Colonic mucosa (tissue), 4 donors: ENCODE data around the gene SMC1B. TPM values are rescaled to one million over a fixed set of nuclear protein-coding genes. Genes with fewer than 3 reads are reported as not detected.

Experiments
- DNase-seq: peaks from one replicate; pipeline ENCODE4 v3.0.0-alpha.2; 2020
- H3K27ac ChIP-seq: fragments of 200-600 bp; one replicate; pipeline ENCODE4 v1.8.0; 2021
- H3K27me3 ChIP-seq: fragments of 200-600 bp; one replicate; pipeline ENCODE4 v1.8.0; 2021
- H3K36me3 ChIP-seq: fragments of 200-600 bp; one replicate; pipeline ENCODE4 v1.8.0; 2021
- H3K4me1 ChIP-seq: fragments of 200-600 bp; one replicate; pipeline ENCODE4 v1.8.0; 2021; ENCODE audit warnings: mild to moderate bottlenecking
- H3K4me3 ChIP-seq: fragments of 200-600 bp; one replicate; pipeline ENCODE4 v1.8.0; 2021
- H3K9ac ChIP-seq, 2 donors: one replicate each; pipeline ENCODE4 v1.7.0; 2013; ENCODE audit warnings: control low read depth in 2 of 2, low read depth in 2 of 2, low read length in 2 of 2
- H3K9me3 ChIP-seq: fragments of 200-600 bp; one replicate; pipeline ENCODE4 v1.8.0; 2021
- intact Hi-C: fragments of 100-400 bp; cut with DNase I; formaldehyde crosslinking; loops from one replicate; pipeline ENCODE4 v1.14.1; 2022
- total RNA-seq, 2 donors: library from RNA; stranded (reverse); fragmentation: NEBNext Ultra II Directional in 1 of 2; extraction: Animal tissue kit (Norgen Biotek cat#: 25700) in 1 of 2; gene quantifications; one replicate each; pipeline ENCODE4 v1.2.1, GENCODE V29; 2021
- TF ChIP-seq, protein P1 (sequence below): fragments of 200-600 bp; IDR thresholded peaks from one replicate; pipeline ENCODE4 v1.8.0; 2022; ENCODE audit warnings: antibody characterized with exemption, mild to moderate bottlenecking
- donor health status: healthy.
- donor health status: DM: no; HTN: no; CAD: no.
- donor health status: DM: no; HTN: no; CAD: no.

Gene SMC1B
- total RNA-seq, 2 donors from 2014 or later = 0.15 TPM; not detected in 1

DNA sequence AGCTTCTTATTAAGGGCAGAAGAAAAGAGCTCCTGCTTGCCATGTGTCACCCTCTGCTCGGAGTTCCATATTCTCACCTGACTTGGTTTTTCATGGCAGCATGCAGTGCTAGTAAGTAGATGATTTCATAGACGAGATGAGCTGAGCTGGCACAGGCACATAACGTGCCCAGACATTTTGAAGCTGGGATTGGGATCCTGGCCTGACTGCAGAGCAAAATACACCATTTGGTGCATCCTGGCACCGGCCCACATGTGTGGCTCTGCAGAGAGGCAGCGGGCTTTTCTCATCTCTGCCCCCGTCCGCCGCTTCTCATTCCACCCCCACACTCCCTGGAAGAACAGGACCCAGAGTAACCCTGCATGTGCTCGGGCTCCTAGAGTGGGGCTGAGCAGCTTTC is 78.9 kb downstream of the SMC1B start:
- H3K4me1 ChIP-seq = no peaks in the 10 kb centered on the region
- H3K27ac ChIP-seq = no peak overlapping the region
- no peak overlapping the region for H3K9ac ChIP-seq
- no peak for DNase-seq
- TF ChIP-seq, protein P1, sequence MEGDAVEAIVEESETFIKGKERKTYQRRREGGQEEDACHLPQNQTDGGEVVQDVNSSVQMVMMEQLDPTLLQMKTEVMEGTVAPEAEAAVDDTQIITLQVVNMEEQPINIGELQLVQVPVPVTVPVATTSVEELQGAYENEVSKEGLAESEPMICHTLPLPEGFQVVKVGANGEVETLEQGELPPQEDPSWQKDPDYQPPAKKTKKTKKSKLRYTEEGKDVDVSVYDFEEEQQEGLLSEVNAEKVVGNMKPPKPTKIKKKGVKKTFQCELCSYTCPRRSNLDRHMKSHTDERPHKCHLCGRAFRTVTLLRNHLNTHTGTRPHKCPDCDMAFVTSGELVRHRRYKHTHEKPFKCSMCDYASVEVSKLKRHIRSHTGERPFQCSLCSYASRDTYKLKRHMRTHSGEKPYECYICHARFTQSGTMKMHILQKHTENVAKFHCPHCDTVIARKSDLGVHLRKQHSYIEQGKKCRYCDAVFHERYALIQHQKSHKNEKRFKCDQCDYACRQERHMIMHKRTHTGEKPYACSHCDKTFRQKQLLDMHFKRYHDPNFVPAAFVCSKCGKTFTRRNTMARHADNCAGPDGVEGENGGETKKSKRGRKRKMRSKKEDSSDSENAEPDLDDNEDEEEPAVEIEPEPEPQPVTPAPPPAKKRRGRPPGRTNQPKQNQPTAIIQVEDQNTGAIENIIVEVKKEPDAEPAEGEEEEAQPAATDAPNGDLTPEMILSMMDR = no peak
- H3K4me3 ChIP-seq = no peak overlapping the region
- H3K36me3 ChIP-seq = no peaks in the 10 kb centered on the region
- H3K9me3 ChIP-seq = no peaks in the 10 kb centered on the region
- H3K27me3 ChIP-seq = no peaks in the 10 kb centered on the region
- intact Hi-C loops = no loop called here

DNA sequence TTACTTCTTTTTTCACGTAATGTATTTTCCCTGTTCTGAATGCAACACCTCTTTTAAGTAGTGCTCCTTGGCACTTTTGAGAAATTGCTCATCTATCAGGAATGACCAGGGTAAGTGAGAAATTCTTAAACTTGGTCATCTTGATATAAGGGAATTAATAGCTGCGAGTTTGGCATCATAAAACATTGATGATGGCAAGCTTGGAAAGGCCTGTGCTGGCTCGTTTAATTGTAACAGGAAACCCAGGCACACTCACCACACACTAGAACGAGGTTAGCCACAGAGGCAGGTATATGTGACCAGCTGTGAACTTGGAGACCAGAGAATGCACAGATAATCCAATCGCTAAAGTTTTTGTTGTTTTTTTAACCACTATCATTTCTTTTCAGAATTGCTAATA is 79.3 kb downstream of the SMC1B start:
- no peak overlapping the region for H3K4me3 ChIP-seq
- no peaks in the 10 kb centered on the region for H3K9me3 ChIP-seq
- intact Hi-C loops = no loop called here
- H3K9ac ChIP-seq = no peak overlapping the region
- no peaks in the 10 kb centered on the region for H3K27me3 ChIP-seq
- no peak overlapping the region for H3K27ac ChIP-seq
- TF ChIP-seq, protein P1 = no peak
- no peak for DNase-seq
- H3K4me1 ChIP-seq = no peaks in the 10 kb centered on the region
- no peaks in the 10 kb centered on the region for H3K36me3 ChIP-seq

DNA sequence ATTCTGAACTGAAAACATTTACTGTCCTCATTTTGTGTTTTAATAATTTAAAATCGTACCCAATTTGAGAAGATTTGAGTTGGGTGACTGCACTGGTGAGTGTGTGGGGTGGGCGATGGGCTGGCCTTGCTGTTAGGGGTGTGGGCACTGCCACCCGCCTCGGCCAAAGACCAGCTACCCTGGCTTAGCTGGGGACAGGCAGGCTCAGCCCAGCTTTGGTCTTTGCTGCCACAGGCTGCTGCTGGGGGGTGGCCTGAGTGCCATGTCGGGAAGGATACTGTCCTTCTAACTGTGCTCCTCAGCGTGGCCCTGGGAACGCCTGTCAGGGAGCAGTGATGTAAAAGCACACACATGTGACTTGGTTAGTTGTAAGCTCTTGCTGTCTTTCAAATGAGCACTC is 81.4 kb downstream of the SMC1B start:
- no peak overlapping the region for H3K4me3 ChIP-seq
- DNase-seq = no peak

DNA sequence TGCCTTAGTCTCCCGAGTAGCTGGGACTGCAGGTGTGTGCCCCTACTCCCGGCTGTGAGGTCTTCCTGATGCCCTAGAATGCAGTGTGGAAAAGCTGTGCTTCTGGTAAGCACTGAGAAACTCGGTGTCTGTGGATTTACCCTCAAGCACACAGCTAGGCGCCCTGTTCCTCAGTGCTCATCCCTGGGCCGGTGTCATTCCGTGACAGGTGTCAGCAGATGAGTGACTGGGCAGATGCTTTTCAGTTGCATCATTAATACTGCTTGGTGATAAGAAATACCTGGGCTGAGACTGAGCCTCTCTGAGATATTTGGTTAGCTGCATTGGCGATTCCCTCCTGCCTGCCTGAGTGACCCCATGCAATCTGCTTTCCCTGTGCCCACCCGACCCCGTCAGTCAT is 81.9 kb downstream of the SMC1B start:
- H3K36me3 ChIP-seq = no peaks in the 10 kb centered on the region
- no peak overlapping the region for H3K27ac ChIP-seq
- no peaks in the 10 kb centered on the region for H3K27me3 ChIP-seq
- intact Hi-C loops = no loop called here
- H3K4me1 ChIP-seq = no peaks in the 10 kb centered on the region
- TF ChIP-seq, protein P1 = no peak
- H3K9ac ChIP-seq = no peak overlapping the region
- DNase-seq = no peak
- H3K9me3 ChIP-seq = no peaks in the 10 kb centered on the region
- no peak overlapping the region for H3K4me3 ChIP-seq

More for the DNA sequence above, 81.4 kb downstream of the SMC1B start:
- no peaks in the 10 kb centered on the region for H3K27me3 ChIP-seq
- TF ChIP-seq, protein P1 = no peak
- H3K9me3 ChIP-seq = no peaks in the 10 kb centered on the region
- H3K4me1 ChIP-seq = no peaks in the 10 kb centered on the region
- H3K9ac ChIP-seq = no peak overlapping the region
- H3K36me3 ChIP-seq = no peaks in the 10 kb centered on the region
- no peak overlapping the region for H3K27ac ChIP-seq
- intact Hi-C loops = no loop called here

DNA sequence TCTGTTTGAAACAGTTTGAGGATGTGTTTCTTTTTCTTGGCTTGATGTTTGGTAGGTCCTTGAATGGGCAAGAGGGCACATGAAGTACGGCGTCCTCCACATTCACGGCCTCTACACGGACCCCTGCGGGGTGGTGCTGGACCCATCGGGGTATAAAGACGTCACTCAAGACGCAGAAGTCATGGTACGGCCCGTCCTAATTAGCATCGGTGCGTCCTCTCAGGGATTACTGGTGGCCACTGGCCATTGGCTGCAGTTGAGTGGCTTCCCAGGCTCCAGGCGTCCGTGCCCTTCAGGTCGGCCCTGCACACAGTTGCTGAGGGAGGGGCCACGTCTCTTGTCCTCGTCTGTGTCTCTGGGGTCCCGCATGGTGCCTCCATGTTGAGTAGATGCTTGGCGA is 82.9 kb downstream of the SMC1B start:
- H3K36me3 ChIP-seq = no peaks in the 10 kb centered on the region
- DNase-seq = no peak
- TF ChIP-seq, protein P1 = no peak
- no peak overlapping the region for H3K9ac ChIP-seq
- no peaks in the 10 kb centered on the region for H3K9me3 ChIP-seq
- intact Hi-C loops = no loop called here
- H3K4me1 ChIP-seq = no peaks in the 10 kb centered on the region
- no peaks in the 10 kb centered on the region for H3K27me3 ChIP-seq
- H3K4me3 ChIP-seq = no peak overlapping the region
- H3K27ac ChIP-seq = no peak overlapping the region

DNA sequence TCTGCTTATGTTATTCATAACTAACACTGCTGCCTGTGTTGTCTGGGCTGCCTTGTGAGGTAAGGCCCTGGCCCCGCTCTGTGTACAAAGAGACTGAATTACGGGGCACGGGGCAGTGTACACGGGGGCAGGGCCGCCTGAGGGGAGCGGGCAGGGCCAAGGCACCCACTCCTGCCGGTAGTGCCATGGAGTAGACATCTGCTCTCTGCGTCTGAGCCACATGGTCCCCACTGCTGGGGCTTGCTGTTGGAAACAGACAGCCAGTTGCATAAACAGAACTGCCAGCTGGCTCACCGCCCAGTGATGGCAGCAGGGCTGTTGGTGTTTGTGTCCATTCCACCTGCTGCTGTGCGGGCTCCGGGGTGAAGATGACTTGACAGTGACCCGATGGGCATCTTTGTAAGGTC is 83.9 kb downstream of the SMC1B start:
- no peak for DNase-seq
- intact Hi-C loops = loop anchor here (10.0 kb wide), 2 partner anchors 85 to 225 kb away; partner anchors contain the start of genes RIBC2 and SMC1B
- Histone ChIP-seq H3K36me3 (peaks cover under 1% of the 10 kb centered on the region), H3K9me3 (no peaks in the 10 kb centered on the region), H3K4me3 (no peak overlapping the region), H3K27ac (no peak overlapping the region), H3K27me3 (no peaks in the 10 kb centered on the region), H3K9ac (no peak overlapping the region), H3K4me1 (no peaks in the 10 kb centered on the region)
- TF ChIP-seq, protein P1 = no peak
